Adrenal gland (tissue), 5 donors: ENCODE measurements around the gene RELL2.

ENCODE experiments used
- CTCF ChIP-seq, 6 experiments: fragments of 450-650 bp in 4 of 6; fragments of 200-600 bp in 2 of 6; sonication (generic) in 1 of 6; IDR thresholded peaks; 1 replicate in 5 of 6; 2 replicates in 1 of 6; pipeline versions ENCODE4 v1.5.1 to v1.8.0; 2016 to 2021; ENCODE audit warnings: antibody characterized with exemption in 6 of 6, mild to moderate bottlenecking in 2 of 6, moderate library complexity in 1 of 6
- POLR2A ChIP-seq, 2 donors: fragments of 450-650 bp; IDR thresholded peaks; one replicate each; pipeline ENCODE4 v1.6.1; 2017; ENCODE audit warnings: antibody characterized with exemption in 2 of 2, mild to moderate bottlenecking in 2 of 2, moderate library complexity in 1 of 2
- donor health status: DM: no; HTN: no; CAD: no.

- no peak for TF ChIP-seq CTCF (IDR thresholded peaks at IDR 0.05)
- TF ChIP-seq POLR2A (IDR thresholded peaks at IDR 0.05), result no peak
Measured at GRCh38 chr5:141613344-141613743, 23.5 kb upstream of the RELL2 start.
